ENCODE data around the gene EIF4EBP2. TPM values are rescaled to one million over a fixed set of nuclear protein-coding genes. Genes with fewer than 3 reads are reported as not detected.

The EIF4EBP2 gene
- total and polyA plus RNA-seq, 2 of the 13 experiments (the other 11 are each of a cell fraction or from before 2014, with no cell fraction given) = 16.9 to 22.0 TPM

- peak; percentile 87; the same call in 1 of the 2 replicates for TF ChIP-seq IKZF5 (CRISPR knock-in tag; IDR thresholded peaks at IDR 0.05)
- TF ChIP-seq ATF4 (CRISPR knock-in tag; IDR thresholded peaks at IDR 0.05) = no peak
- peak; percentile 70; the same call in 1 of the 2 replicates for TF ChIP-seq ZMYM4 (CRISPR knock-in tag; IDR thresholded peaks at IDR 0.05)
- no peak for TF ChIP-seq MAZ (IDR thresholded peaks at IDR 0.05; ENCODE audit: borderline replicate concordance, low read depth, low read length)
- TF ChIP-seq MAZ (CRISPR knock-in tag; IDR thresholded peaks at IDR 0.05; ENCODE audit: low read depth) = peak; percentile 73; the same call in 1 of the 2 replicates
- no peak for TF ChIP-seq ZNF512 (CRISPR knock-in tag; IDR thresholded peaks at IDR 0.05)
- TF ChIP-seq HIC2 (CRISPR knock-in tag; IDR thresholded peaks at IDR 0.05; ENCODE audit: low read depth) = no peak; the same call in 1 of the 2 replicates
- no peak for TF ChIP-seq PBX2 (CRISPR knock-in tag; IDR thresholded peaks at IDR 0.05)
- peak; percentile 64; the same call in 1 of the 2 replicates for TF ChIP-seq KDM5B (CRISPR knock-in tag; IDR thresholded peaks at IDR 0.05; ENCODE audit: borderline replicate concordance)
- 0 out of 2 replicates have a peak, but pooled peaks have one; percentile 43 for TF ChIP-seq PHF20 (CRISPR knock-in tag; IDR thresholded peaks at IDR 0.05)
- 0 out of 2 replicates have a peak, but pooled peaks have one; percentile 68 for TF ChIP-seq GTF3A (CRISPR knock-in tag; conservative IDR thresholded peaks at IDR 0.05)
- TF ChIP-seq HDAC6 (IDR thresholded peaks at IDR 0.05; ENCODE audit: low read depth, low read length) = no peak
- no peak for TF ChIP-seq ZNF510 (CRISPR knock-in tag; IDR thresholded peaks at IDR 0.05; ENCODE audit: low read depth)
- peak; percentile 49; the same call in 1 of the 2 replicates for TF ChIP-seq ZNF124 (CRISPR knock-in tag; IDR thresholded peaks at IDR 0.05)
- peak; percentile 70 for TF ChIP-seq FOXJ3 (CRISPR knock-in tag; IDR thresholded peaks at IDR 0.05; ENCODE audit: borderline replicate concordance)
- TF ChIP-seq SSRP1 (CRISPR knock-in tag; IDR thresholded peaks at IDR 0.05) = peak; percentile 84; the same call in 1 of the 2 replicates
- TF ChIP-seq CCDC6 (CRISPR knock-in tag; IDR thresholded peaks at IDR 0.05) = no peak
- no peak for TF ChIP-seq ZNF800 (CRISPR knock-in tag; IDR thresholded peaks at IDR 0.05)
Observed at GRCh38 chr10:70363971-70364771, 39.8 kb upstream of the EIF4EBP2 start (continued).
